H1 (cell line): ENCODE measurements around the gene ADK. TPM values are rescaled to one million over a fixed set of nuclear protein-coding genes. Genes with fewer than 3 reads are reported as not detected.

Experiments used
- CTCF ChIA-PET: fragments of 300-600 bp; sonication (Branson Sonifier 250); formaldehyde crosslinking; loops from one replicate; lab custom pipeline; 2021; ENCODE audit not compliant: partially characterized antibody; lab: Charles Lee
- POLR2A ChIA-PET: fragments of 300-600 bp; sonication (Branson Sonifier 250); formaldehyde crosslinking; loops from one replicate; lab custom pipeline; 2021; ENCODE audit warnings: inconsistent platforms; ENCODE audit not compliant: partially characterized antibody; lab: Charles Lee
- DNase-seq, 2 experiments: peaks; one replicate each; pipeline versions ENCODE4 v3.0.0 to v3.0.0-alpha.2; 2010 to 2022; ENCODE audit warnings: low spot score in 2 of 2, low read depth in 1 of 2, mixed read lengths in 1 of 2
- FAIRE-seq: peaks from 2 replicates; lab custom pipeline; 2011; peaks lifted over from hg19 to GRCh38; lab: Jason Lieb, UNC
- H2AFZ ChIP-seq: 2 replicates; pipeline ENCODE4 v1.8.1; 2012; ENCODE audit warnings: low read length, inconsistent platforms
- H2AK5ac ChIP-seq: 2 replicates; pipeline ENCODE4 v1.6.1; 2013; ENCODE audit warnings: low read depth, low read length
- H2BK120ac ChIP-seq: replicated peaks from 2 replicates; pipeline ENCODE3; 2013; ENCODE audit warnings: low read depth, low read length, inconsistent platforms
- H2BK12ac ChIP-seq: 2 replicates; pipeline ENCODE4 v1.6.1; 2013; ENCODE audit warnings: low read depth, low read length
- H2BK15ac ChIP-seq: 2 replicates; pipeline ENCODE4 v1.6.1; 2013; ENCODE audit warnings: low read length
- H2BK20ac ChIP-seq: 2 replicates; pipeline ENCODE4 v1.6.1; 2013; ENCODE audit warnings: low read length
- H2BK5ac ChIP-seq: 2 replicates; pipeline ENCODE4 v1.6.1; 2013; ENCODE audit warnings: low read depth, low read length
- H3K14ac ChIP-seq: 2 replicates; pipeline ENCODE4 v1.6.1; 2013; ENCODE audit warnings: inconsistent platforms; ENCODE audit not compliant: insufficient read length
- H3K18ac ChIP-seq: 2 replicates; pipeline ENCODE4 v1.6.1; 2013; ENCODE audit warnings: low read length; ENCODE audit errors: extremely low read depth
- H3K23ac ChIP-seq: 2 replicates; pipeline ENCODE4 v1.6.1; 2013; ENCODE audit warnings: inconsistent platforms; ENCODE audit not compliant: insufficient read length
- H3K23me2 ChIP-seq: 2 replicates; pipeline ENCODE4 v1.6.1; 2013; ENCODE audit warnings: low read depth, low read length
- H3K27ac ChIP-seq: 2 replicates; pipeline ENCODE4 v1.6.1; 2011; ENCODE audit warnings: low read depth, low read length, inconsistent platforms
- H3K27me3 ChIP-seq, 4 experiments: replicated peaks in 1 of 4; 1 replicate in 1 of 4; 2 replicates in 3 of 4; pipeline versions ENCODE4 v1.6.1 to v1.8.1; 2011 to 2013; ENCODE audit warnings: low read length in 3 of 4, mild to moderate bottlenecking in 3 of 4, inconsistent platforms in 2 of 4, mixed read lengths in 2 of 4, moderate library complexity in 1 of 4; ENCODE audit not compliant: control insufficient read depth in 3 of 4, insufficient read depth in 3 of 4; ENCODE audit errors: extremely low read depth in 1 of 4
- H3K36me3 ChIP-seq, 4 experiments: 2 replicates each; pipeline versions ENCODE4 v1.6.1 to v1.8.1; 2011 to 2013; ENCODE audit warnings: mild to moderate bottlenecking in 4 of 4, low read length in 3 of 4, moderate library complexity in 2 of 4, control low read depth in 1 of 4, inconsistent platforms in 1 of 4; ENCODE audit not compliant: insufficient read depth in 4 of 4, control insufficient read depth in 2 of 4
- H3K4ac ChIP-seq: replicated peaks from 2 replicates; pipeline ENCODE3; 2013; ENCODE audit warnings: low read length, low read depth, mixed read lengths, inconsistent platforms; ENCODE audit not compliant: insufficient read length
- H3K4me1 ChIP-seq, 4 experiments: replicated peaks in 1 of 4; 1 replicate in 1 of 4; 2 replicates in 3 of 4; pipeline versions ENCODE4 v1.6.1 to v1.8.1; 2011 to 2013; ENCODE audit warnings: low read length in 3 of 4, inconsistent platforms in 2 of 4, mixed read lengths in 1 of 4; ENCODE audit not compliant: insufficient read depth in 4 of 4, control insufficient read depth in 3 of 4
- H3K4me2 ChIP-seq, 2 experiments: 2 replicates each; pipeline versions ENCODE4 v1.6.1 to v1.8.1; 2011 to 2013; ENCODE audit warnings: low read depth in 2 of 2, low read length in 2 of 2, control low read depth in 1 of 2, inconsistent platforms in 1 of 2, mild to moderate bottlenecking in 1 of 2; ENCODE audit not compliant: insufficient read depth in 1 of 2
- H3K4me3 ChIP-seq, 4 experiments: fragments of 200-600, 300-600 bp in 1 of 4; sonication (generic), shearing (Covaris generic), sonication (Bioruptor Twin) in 1 of 4; 2 replicates each; pipeline versions ENCODE4 v1.5.1 to v1.8.1; 2011 to 2016; ENCODE audit warnings: low read length in 4 of 4, low read depth in 3 of 4, control low read depth in 2 of 4, inconsistent platforms in 2 of 4, mild to moderate bottlenecking in 2 of 4, mixed read lengths in 1 of 4, moderate library complexity in 1 of 4; ENCODE audit not compliant: insufficient read depth in 2 of 4; ENCODE audit errors: extremely low read depth in 1 of 4
- H3K56ac ChIP-seq: replicated peaks from 2 replicates; pipeline ENCODE3; 2013; ENCODE audit warnings: low read depth, mild to moderate bottlenecking, mixed read lengths, low read length, inconsistent platforms; ENCODE audit not compliant: insufficient read length
- H3K79me1 ChIP-seq: 2 replicates; pipeline ENCODE4 v1.6.1; 2013; ENCODE audit warnings: low read depth, low read length, control low read depth
- H3K79me2 ChIP-seq, 2 experiments: 2 replicates each; pipeline versions ENCODE4 v1.6.1 to v1.8.1; 2012 to 2013; ENCODE audit warnings: low read length in 2 of 2, mild to moderate bottlenecking in 2 of 2, inconsistent platforms in 1 of 2; ENCODE audit not compliant: insufficient read depth in 2 of 2, control insufficient read depth in 1 of 2
- H3K9ac ChIP-seq, 4 experiments: replicated peaks in 1 of 4; 1 replicate in 1 of 4; 2 replicates in 3 of 4; pipeline versions ENCODE4 v1.6.1 to v1.8.1; 2011 to 2013; ENCODE audit warnings: low read depth in 3 of 4, low read length in 3 of 4, control low read depth in 2 of 4, mild to moderate bottlenecking in 2 of 4, moderate library complexity in 2 of 4, inconsistent platforms in 1 of 4; ENCODE audit errors: extremely low read depth in 1 of 4
- H3K9me3 ChIP-seq, 2 experiments: 2 replicates each; pipeline versions ENCODE4 v1.6.1 to v1.8.1; 2012 to 2013; ENCODE audit warnings: mild to moderate bottlenecking in 2 of 2, moderate library complexity in 2 of 2, control low read depth in 1 of 2, inconsistent platforms in 1 of 2, low read depth in 1 of 2, low read length in 1 of 2, mixed read lengths in 1 of 2; ENCODE audit not compliant: insufficient read depth in 2 of 2
- H4K20me1 ChIP-seq, 2 experiments: replicated peaks in 1 of 2; 2 replicates each; pipeline versions ENCODE3 to v1.8.1; 2011 to 2013; ENCODE audit warnings: inconsistent platforms in 2 of 2, low read length in 2 of 2, mild to moderate bottlenecking in 1 of 2; ENCODE audit not compliant: insufficient read depth in 2 of 2, control insufficient read depth in 1 of 2
- H4K5ac ChIP-seq: 2 replicates; pipeline ENCODE4 v1.6.1; 2013; ENCODE audit warnings: low read length, low read depth, mixed read lengths, inconsistent platforms; ENCODE audit not compliant: insufficient read length
- H4K8ac ChIP-seq: 2 replicates; pipeline ENCODE4 v1.8.0; 2013; ENCODE audit warnings: mild to moderate bottlenecking, moderate library complexity, low read length, inconsistent platforms; ENCODE audit not compliant: insufficient read depth; ENCODE audit errors: extremely low read depth
- H4K91ac ChIP-seq: replicated peaks from 2 replicates; pipeline ENCODE3; 2013; ENCODE audit warnings: low read length, mixed read lengths, inconsistent platforms; ENCODE audit not compliant: insufficient read length
- KDM4A ChIP-seq: IDR thresholded peaks from one replicate; pipeline ENCODE4 v1.7.1; 2012; ENCODE audit warnings: low read depth, mild to moderate bottlenecking, moderate library complexity, low read length, inconsistent platforms; ENCODE audit not compliant: severe bottlenecking
- PHF8 ChIP-seq: fragments of 200-600 bp; sonication (generic); conservative IDR thresholded peaks from 2 replicates; pipeline ENCODE4 v1.7.1; 2012; ENCODE audit warnings: low read depth, mild to moderate bottlenecking, inconsistent platforms, low read length, moderate library complexity
- SP1 ChIP-seq: IDR thresholded peaks from 2 replicates; pipeline ENCODE4 v1.6.1; 2011; ENCODE audit warnings: low read depth, low read length
- WGBS, 2 experiments: shearing (Covaris generic) in 1 of 2; methylation state at CpG; one replicate each; pipeline versions ENCODE4 v1.1.6 to v1.1.7; 2013 to 2015; ENCODE audit warnings: low lambda C conversion rate in 2 of 2, mixed read lengths in 2 of 2, inconsistent platforms in 1 of 2, low coverage in 1 of 2, missing lambda C conversion rate in 1 of 2; ENCODE audit not compliant: insufficient replicate concordance in 2 of 2, insufficient coverage in 1 of 2, insufficient read length in 1 of 2; ENCODE audit errors: extremely low coverage in 1 of 2, missing lambda C conversion rate in 1 of 2; 5-methylcytosine and 5-hydroxymethylcytosine counted together
- polyA plus RNA-seq, 7 experiments: library from polyadenylated mRNA; depleted of rRNA in 3 of 7; stranded (reverse) in 5 of 7; unstranded in 2 of 7; fragments of >200 nt in 5 of 7; fragments of 200-250 nt in 2 of 7; gene quantifications; 1 replicate in 5 of 7; 2 replicates in 1 of 7; 4 replicates in 1 of 7; pipeline versions ENCODE4 v1.2.1 to v1.2.3, GENCODE V29; 2011 to 2013; ENCODE audit warnings: missing spikeins in 2 of 7, mixed read lengths in 2 of 7
- total RNA-seq: library from RNA; stranded (reverse); fragmentation: NEBNext Ultra II Directional; extraction: Animal tissue kit (Norgen Biotek cat#: 25700); gene quantifications from 2 replicates; pipeline ENCODE4 v1.2.1, GENCODE V29; 2021

Gene ADK
- total and polyA plus RNA-seq, 2 of the 8 experiments (the other 6 are each of a cell fraction or from before 2014, with no cell fraction given): 12.3 to 42.4 TPM

GRCh38 chr10:74104480-74104879 lies 46.5 kb upstream of the ADK start:
- Histone ChIP-seq H3K4me3 (no peak overlapping the region), H3K79me1 (no peaks in the 10 kb centered on the region), H3K9ac (no peak overlapping the region), H4K20me1 (peaks cover 0 to 1% of the 10 kb centered on the region in 2 experiments), H3K9me3 (no peaks in the 10 kb centered on the region), H3K18ac (no peak overlapping the region), H3K4me2 (no peak overlapping the region), H3K27ac (no peak overlapping the region), H4K8ac (no peak overlapping the region), H3K23me2 (no peaks in the 10 kb centered on the region), H3K27me3 (no peaks in the 10 kb centered on the region), H3K79me2 (no peaks in the 10 kb centered on the region), H3K56ac (no peak overlapping the region), H2AK5ac (no peak overlapping the region), H3K23ac (no peak overlapping the region), H2BK5ac (no peak overlapping the region), H2BK20ac (no peak overlapping the region), H2BK12ac (no peak overlapping the region), H4K91ac (no peak overlapping the region), H4K5ac (no peak overlapping the region), H3K36me3 (peaks cover 50 to 93% (median 72%) of the 10 kb centered on the region in 4 experiments), H3K4me1 (no peaks in the 10 kb centered on the region), H3K4ac (no peak overlapping the region), H2BK15ac (no peak overlapping the region), H3K14ac (no peak overlapping the region), H2BK120ac (no peak overlapping the region), H2AFZ (no peak overlapping the region)
- POLR2A ChIA-PET: interaction anchor here (0.8 to 2.2 kb wide), 3 partner anchors 14 to 25 kb away, joined by 3 to 5 read pairs (median 3); no protein-coding TSS in a partner anchor
- TF ChIP-seq KDM4A: no peak
- TF ChIP-seq PHF8: no peak
- TF ChIP-seq SP1: no peak
- DNase-seq: no peak
- 93% methylated on average over 5 of the region's 5 CpGs; no CpG with 5 or more reads in 1 of the 2 experiments for WGBS, 2 experiments
- no peak for FAIRE-seq
- CTCF ChIA-PET: interaction anchor here (0.7 to 3.7 kb wide), 13 partner anchors 12 to 219 kb away, joined by 3 to 15 read pairs (median 3); no protein-coding TSS in a partner anchor
